Fibroblast of lung (primary cell): ENCODE data around the gene CTNNA1.

Source experiments
- EZH2 ChIP-seq: IDR thresholded peaks from 2 replicates; pipeline ENCODE4 v1.5.1; 2012; ENCODE audit warnings: low read length, control low read depth, mild to moderate bottlenecking; ENCODE audit errors: missing control alignments
- TF ChIP-seq, protein P1 (sequence below), 2 donors: IDR thresholded peaks in 1 of 2; conservative IDR thresholded peaks in 1 of 2; 1 replicate in 1 of 2; 2 replicates in 1 of 2; pipeline ENCODE4 v1.5.1; 2011 to 2012; ENCODE audit warnings: low read length in 2 of 2, control low read depth in 1 of 2, inconsistent platforms in 1 of 2, low read depth in 1 of 2, mild to moderate bottlenecking in 1 of 2

DNA sequence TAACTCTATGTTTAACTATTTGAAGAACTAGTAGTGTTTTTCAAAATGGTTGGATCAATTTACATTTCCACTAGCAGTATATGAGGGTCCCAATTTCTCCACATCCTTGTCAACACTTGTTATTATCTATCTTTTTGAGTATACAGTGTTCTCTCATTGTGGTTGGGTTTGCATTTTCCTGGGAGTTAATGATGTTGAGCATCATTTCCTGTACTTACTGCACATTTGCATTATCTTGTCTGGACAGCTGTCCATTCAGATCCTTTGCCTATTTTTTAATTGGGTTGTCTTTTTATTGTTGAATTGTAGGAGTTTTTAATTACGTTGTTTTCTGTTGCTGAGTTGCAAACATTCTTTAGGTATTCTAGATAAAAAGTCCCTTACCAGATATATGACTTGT lies 225.4 kb downstream of the CTNNA1 start:
- no peak for TF ChIP-seq EZH2
- TF ChIP-seq, protein P1, sequence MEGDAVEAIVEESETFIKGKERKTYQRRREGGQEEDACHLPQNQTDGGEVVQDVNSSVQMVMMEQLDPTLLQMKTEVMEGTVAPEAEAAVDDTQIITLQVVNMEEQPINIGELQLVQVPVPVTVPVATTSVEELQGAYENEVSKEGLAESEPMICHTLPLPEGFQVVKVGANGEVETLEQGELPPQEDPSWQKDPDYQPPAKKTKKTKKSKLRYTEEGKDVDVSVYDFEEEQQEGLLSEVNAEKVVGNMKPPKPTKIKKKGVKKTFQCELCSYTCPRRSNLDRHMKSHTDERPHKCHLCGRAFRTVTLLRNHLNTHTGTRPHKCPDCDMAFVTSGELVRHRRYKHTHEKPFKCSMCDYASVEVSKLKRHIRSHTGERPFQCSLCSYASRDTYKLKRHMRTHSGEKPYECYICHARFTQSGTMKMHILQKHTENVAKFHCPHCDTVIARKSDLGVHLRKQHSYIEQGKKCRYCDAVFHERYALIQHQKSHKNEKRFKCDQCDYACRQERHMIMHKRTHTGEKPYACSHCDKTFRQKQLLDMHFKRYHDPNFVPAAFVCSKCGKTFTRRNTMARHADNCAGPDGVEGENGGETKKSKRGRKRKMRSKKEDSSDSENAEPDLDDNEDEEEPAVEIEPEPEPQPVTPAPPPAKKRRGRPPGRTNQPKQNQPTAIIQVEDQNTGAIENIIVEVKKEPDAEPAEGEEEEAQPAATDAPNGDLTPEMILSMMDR (conservative IDR thresholded peaks at IDR 0.05 in 1 of 2, IDR thresholded peaks at IDR 0.05 in 1 of 2; ENCODE audit: low read depth in 1 of 2, low read length in 2 of 2), result no peak
